GM10248 (cell line): ENCODE results near the gene TGFBR3.

ENCODE experiments used
- CTCF ChIA-PET: fragments of 300-600 bp; sonication (Branson Sonifier 250); formaldehyde crosslinking; extraction: SDS; loops from one replicate; lab custom pipeline; 2021; ENCODE audit warnings: antibody characterized with exemption; lab: Yijun Ruan, JAX
- POLR2A ChIA-PET: fragments of 350-650 bp; sonication (Branson Sonifier 250); formaldehyde crosslinking; extraction: SDS; loops from one replicate; lab custom pipeline; 2020; ENCODE audit warnings: antibody characterized with exemption; lab: Yijun Ruan, JAX
- DNase-seq: peaks from one replicate; pipeline ENCODE4 v3.0.0; 2012; ENCODE audit errors: extremely low spot score
- CTCF ChIP-seq: IDR thresholded peaks from 2 replicates; pipeline ENCODE4 v1.5.1; 2012; ENCODE audit warnings: mild to moderate bottlenecking, low read depth; ENCODE audit errors: extremely low read depth, missing control alignments, control extremely low read depth

The TGFBR3 gene

DNA sequence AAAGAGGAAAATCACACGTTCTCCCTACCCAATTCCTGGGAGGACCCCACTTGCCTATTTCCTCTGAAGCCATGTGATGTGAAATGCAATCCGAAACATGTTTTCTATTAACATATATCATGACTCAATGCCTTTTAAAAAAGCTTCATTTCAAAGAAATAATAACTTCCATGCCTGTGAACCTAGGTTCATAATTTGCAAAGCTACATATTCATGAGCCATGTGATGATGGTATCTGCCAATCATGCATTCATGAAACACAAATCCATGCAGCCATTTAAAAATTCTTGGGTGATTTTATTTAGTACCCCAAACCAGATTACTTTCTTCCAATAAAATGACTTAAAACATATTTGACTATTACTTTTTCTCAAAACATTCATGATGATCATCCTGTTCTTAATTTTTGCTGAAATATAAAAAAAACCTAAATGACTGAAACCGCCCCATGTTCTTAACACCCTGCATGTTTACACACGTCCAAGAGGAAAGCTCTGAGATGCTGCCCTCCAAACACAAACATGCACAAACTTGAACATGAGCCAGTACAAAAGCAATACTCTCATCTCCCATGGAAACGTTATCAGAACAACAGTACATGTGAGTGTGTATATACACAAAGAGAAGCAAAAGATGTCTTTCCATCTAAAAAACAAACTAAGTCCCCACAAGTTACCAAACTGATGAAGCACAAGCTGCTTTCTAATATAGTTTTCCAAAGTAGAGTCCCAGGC lies 140.1 kb downstream of the TGFBR3 start:
- CTCF ChIA-PET = interaction anchor here (1.0 to 2.3 kb wide), 4 partner anchors 11 to 140 kb away, joined by 3 to 5 read pairs (median 4); partner anchors contain the start of gene TGFBR3
- POLR2A ChIA-PET = no interaction called here
- no peak for DNase-seq
- no peak for TF ChIP-seq CTCF

DNA sequence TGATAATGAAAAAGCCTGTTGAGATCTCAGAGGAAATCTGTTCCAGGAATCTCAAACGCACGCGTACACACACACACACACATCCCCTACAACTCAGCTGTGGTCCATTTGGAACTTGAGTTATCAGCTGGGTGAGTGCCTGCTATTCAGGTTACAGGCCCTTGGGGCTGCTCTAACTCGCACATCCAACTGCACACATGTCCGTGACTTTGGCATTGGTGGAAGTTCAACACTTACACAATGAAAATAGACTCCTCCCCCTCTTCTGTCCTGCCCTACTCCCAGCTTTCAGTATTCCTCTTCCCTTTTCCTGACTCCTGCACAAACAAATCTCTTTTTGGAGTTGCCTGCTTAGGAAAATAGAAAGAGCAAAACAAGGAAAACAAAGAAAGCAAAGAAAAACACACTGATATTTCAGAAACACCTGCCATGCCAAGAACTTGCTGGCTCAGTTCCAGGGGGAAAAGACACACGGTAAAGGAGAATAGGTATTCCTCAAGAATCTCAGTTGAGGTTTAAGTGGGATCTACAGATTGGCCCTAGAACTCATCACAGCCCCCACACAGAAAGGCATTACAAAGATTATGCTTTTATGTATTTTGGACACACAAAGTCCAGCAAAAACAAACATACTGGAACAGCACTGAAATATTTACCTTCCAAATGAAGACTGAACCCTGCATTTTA lies 140.9 kb downstream of the TGFBR3 start:
- DNase-seq = no peak
- ChIA-PET CTCF (interaction anchor here (2.3 kb wide), 1 partner anchor 13 kb away, joined by 5 read pairs; no protein-coding TSS in a partner anchor), POLR2A (no interaction called here)
- TF ChIP-seq CTCF = no peak

DNA sequence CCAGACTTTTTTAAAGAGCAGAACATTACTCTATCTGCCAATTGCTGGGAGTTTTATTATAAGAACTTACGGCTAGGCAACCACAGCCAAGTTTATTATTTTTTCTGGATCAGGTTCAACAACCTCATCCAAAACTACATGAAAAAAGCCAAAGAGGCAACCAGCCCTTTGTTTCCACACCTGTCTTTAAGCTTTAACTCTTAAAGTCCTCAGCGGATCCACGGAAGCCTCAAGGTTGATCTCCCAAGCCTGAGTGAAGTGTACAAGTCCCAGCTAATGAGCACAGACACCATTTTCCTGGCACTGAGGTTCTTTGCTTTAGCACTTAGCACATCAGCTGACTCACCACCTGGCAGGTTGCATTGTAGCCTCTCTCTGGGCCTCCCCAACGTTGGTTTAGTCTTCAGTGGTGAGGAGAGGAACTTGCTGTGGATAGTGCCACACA lies 143.1 kb downstream of the TGFBR3 start:
- ChIA-PET CTCF (interaction anchor here (0.8 to 1.4 kb wide), 2 partner anchors 9 to 10 kb away, joined by 3 to 4 read pairs; no protein-coding TSS in a partner anchor), POLR2A (no interaction called here)
- TF ChIP-seq CTCF = no peak
- no peak for DNase-seq

DNA sequence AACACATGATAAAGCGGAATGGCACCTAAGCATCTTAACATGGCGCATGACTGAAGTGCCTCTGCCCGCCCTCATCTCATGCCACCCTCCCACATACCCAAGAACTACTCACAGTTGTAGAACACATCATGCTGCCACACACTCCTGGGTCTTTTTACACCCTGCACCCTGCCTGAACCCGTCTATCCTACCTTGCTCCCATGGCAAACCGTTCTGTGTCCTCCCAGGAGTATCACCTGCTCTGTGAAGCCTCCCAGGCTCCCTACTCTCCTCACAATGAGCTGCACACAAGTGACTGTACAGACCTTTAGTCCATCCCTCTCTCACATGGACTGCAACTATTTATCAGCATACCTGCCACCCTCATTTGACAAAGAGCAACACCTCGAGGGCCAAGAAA lies 144.0 kb downstream of the TGFBR3 start:
- TF ChIP-seq CTCF = no peak
- CTCF ChIA-PET = interaction anchor here (0.8 to 1.4 kb wide), 3 partner anchors 9 to 22 kb away, joined by 3 to 4 read pairs (median 3); no protein-coding TSS in a partner anchor
- POLR2A ChIA-PET = no interaction called here
- DNase-seq = no peak

GRCh38 chr1:91741301-91741700 lies 144.7 kb downstream of the TGFBR3 start:
- ChIA-PET CTCF (interaction anchor here (1.4 kb wide), 1 partner anchor 8 kb away, joined by 4 read pairs; no protein-coding TSS in a partner anchor), POLR2A (no interaction called here)
- TF ChIP-seq CTCF = no peak
- no peak for DNase-seq

DNA sequence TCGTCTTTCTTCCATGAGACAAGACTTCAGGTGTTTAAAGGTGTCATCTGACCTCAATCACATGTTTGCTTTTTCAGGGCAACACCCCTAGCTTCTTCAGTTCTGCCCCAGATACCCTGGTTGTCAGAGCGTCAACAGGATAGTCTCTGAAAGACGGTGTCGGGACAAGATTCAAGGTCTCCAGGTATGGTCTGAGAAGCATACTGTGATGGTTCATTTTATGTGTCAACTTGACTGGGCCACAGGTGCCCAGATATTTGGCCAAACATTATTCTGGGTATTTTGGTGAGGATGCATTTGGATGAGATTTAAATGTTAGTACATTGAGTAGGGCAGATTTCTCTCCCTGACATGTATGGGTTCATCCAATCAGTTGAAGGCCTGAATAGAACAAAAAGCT lies 148.3 kb downstream of the TGFBR3 start:
- DNase-seq = no peak
- POLR2A ChIA-PET = no interaction called here
- TF ChIP-seq CTCF = no peak
- CTCF ChIA-PET = interaction anchor here (1.0 to 1.5 kb wide), 2 partner anchors 18 to 19 kb away, joined by 3 read pairs; no protein-coding TSS in a partner anchor
